ENCODE measurements around the gene CRYBA1. TPM values are rescaled to one million over a fixed set of nuclear protein-coding genes. Genes with fewer than 3 reads are reported as not detected.

CRYBA1 gene
- total RNA-seq, 1 donor from 2014 or later, result not detected

GRCh38 chr17:29238133-29238850 is 8.4 kb upstream of the CRYBA1 start:
- Mint-ChIP-seq H3K9me3 (ENCODE audit: unreplicated experiment) (no peaks in the 10 kb centered on the region), H3K4me1 (ENCODE audit: unreplicated experiment) (no peaks in the 10 kb centered on the region), H3K27ac (ENCODE audit: unreplicated experiment) (no peak overlapping the region), H3K27me3 (ENCODE audit: unreplicated experiment) (no peaks in the 10 kb centered on the region), H3K36me3 (ENCODE audit: low read depth, unreplicated experiment) (no peaks in the 10 kb centered on the region), H3K4me3 (ENCODE audit: unreplicated experiment) (no peak overlapping the region)
- DNase-seq (ENCODE audit: low spot score), result no peak
- TF ChIP-seq CTCF (IDR thresholded peaks at IDR 0.05; ENCODE audit: unreplicated experiment), result no peak

GRCh38 chr17:29240477-29240876 is 6.2 kb upstream of the CRYBA1 start:
- no peak for TF ChIP-seq CTCF (IDR thresholded peaks at IDR 0.05; ENCODE audit: unreplicated experiment)
- Mint-ChIP-seq H3K4me3 (ENCODE audit: unreplicated experiment) (no peak overlapping the region), H3K27me3 (ENCODE audit: unreplicated experiment) (no peaks in the 10 kb centered on the region), H3K27ac (ENCODE audit: unreplicated experiment) (no peak overlapping the region), H3K36me3 (ENCODE audit: low read depth, unreplicated experiment) (no peaks in the 10 kb centered on the region), H3K4me1 (ENCODE audit: unreplicated experiment) (no peaks in the 10 kb centered on the region), H3K9me3 (ENCODE audit: unreplicated experiment) (no peaks in the 10 kb centered on the region)
- DNase-seq (ENCODE audit: low spot score), result no peak

GRCh38 chr17:29240968-29241963 is 5.4 kb upstream of the CRYBA1 start:
- no peaks in the 10 kb centered on the region for H3K27me3 Mint-ChIP-seq (ENCODE audit: unreplicated experiment)
- no peaks in the 10 kb centered on the region for H3K9me3 Mint-ChIP-seq (ENCODE audit: unreplicated experiment)
- no peak for TF ChIP-seq CTCF (IDR thresholded peaks at IDR 0.05; ENCODE audit: unreplicated experiment)
- H3K4me1 Mint-ChIP-seq (ENCODE audit: unreplicated experiment), result no peaks in the 10 kb centered on the region
- H3K36me3 Mint-ChIP-seq (ENCODE audit: low read depth, unreplicated experiment), result no peaks in the 10 kb centered on the region
- DNase-seq (ENCODE audit: low spot score), result no peak
- H3K27ac Mint-ChIP-seq (ENCODE audit: unreplicated experiment), result no peak overlapping the region
- H3K4me3 Mint-ChIP-seq (ENCODE audit: unreplicated experiment), result no peak overlapping the region

- H3K4me3 Mint-ChIP-seq (ENCODE audit: unreplicated experiment), result no peak overlapping the region
- H3K27ac Mint-ChIP-seq (ENCODE audit: unreplicated experiment), result no peak overlapping the region
- no peaks in the 10 kb centered on the region for H3K36me3 Mint-ChIP-seq (ENCODE audit: low read depth, unreplicated experiment)
- no peak for DNase-seq (ENCODE audit: low spot score)
- no peak for TF ChIP-seq CTCF (IDR thresholded peaks at IDR 0.05; ENCODE audit: unreplicated experiment)
- no peaks in the 10 kb centered on the region for H3K9me3 Mint-ChIP-seq (ENCODE audit: unreplicated experiment)
- no peaks in the 10 kb centered on the region for H3K27me3 Mint-ChIP-seq (ENCODE audit: unreplicated experiment)
- H3K4me1 Mint-ChIP-seq (ENCODE audit: unreplicated experiment), result no peaks in the 10 kb centered on the region
Observed at GRCh38 chr17:29242051-29242450, 4.6 kb upstream of the CRYBA1 start.

Measured in endothelial cell (in vitro differentiated cells).